GM10248 (cell line): ENCODE results near the gene SLC35G3.

Source experiments
- CTCF ChIA-PET: fragments of 300-600 bp; sonication (Branson Sonifier 250); formaldehyde crosslinking; extraction: SDS; loops from one replicate; lab custom pipeline; 2021; ENCODE audit warnings: antibody characterized with exemption; lab: Yijun Ruan, JAX
- POLR2A ChIA-PET: fragments of 350-650 bp; sonication (Branson Sonifier 250); formaldehyde crosslinking; extraction: SDS; loops from one replicate; lab custom pipeline; 2020; ENCODE audit warnings: antibody characterized with exemption; lab: Yijun Ruan, JAX
- DNase-seq: peaks from one replicate; pipeline ENCODE4 v3.0.0; 2012; ENCODE audit errors: extremely low spot score
- TF ChIP-seq, protein P1 (sequence below): IDR thresholded peaks from 2 replicates; pipeline ENCODE4 v1.5.1; 2012; ENCODE audit warnings: mild to moderate bottlenecking, low read depth; ENCODE audit errors: extremely low read depth, missing control alignments, control extremely low read depth

Gene SLC35G3

GRCh38 chr17:35227546-35227945 is 33.4 kb upstream of the SLC35G3 start:
- TF ChIP-seq, protein P1, sequence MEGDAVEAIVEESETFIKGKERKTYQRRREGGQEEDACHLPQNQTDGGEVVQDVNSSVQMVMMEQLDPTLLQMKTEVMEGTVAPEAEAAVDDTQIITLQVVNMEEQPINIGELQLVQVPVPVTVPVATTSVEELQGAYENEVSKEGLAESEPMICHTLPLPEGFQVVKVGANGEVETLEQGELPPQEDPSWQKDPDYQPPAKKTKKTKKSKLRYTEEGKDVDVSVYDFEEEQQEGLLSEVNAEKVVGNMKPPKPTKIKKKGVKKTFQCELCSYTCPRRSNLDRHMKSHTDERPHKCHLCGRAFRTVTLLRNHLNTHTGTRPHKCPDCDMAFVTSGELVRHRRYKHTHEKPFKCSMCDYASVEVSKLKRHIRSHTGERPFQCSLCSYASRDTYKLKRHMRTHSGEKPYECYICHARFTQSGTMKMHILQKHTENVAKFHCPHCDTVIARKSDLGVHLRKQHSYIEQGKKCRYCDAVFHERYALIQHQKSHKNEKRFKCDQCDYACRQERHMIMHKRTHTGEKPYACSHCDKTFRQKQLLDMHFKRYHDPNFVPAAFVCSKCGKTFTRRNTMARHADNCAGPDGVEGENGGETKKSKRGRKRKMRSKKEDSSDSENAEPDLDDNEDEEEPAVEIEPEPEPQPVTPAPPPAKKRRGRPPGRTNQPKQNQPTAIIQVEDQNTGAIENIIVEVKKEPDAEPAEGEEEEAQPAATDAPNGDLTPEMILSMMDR: no peak
- no peak for DNase-seq
- ChIA-PET POLR2A (no interaction called here), CTCF (interaction anchor here (1.9 to 2.3 kb wide), 2 partner anchors 10 to 13 kb away, joined by 5 to 8 read pairs; no protein-coding TSS in a partner anchor)

DNA sequence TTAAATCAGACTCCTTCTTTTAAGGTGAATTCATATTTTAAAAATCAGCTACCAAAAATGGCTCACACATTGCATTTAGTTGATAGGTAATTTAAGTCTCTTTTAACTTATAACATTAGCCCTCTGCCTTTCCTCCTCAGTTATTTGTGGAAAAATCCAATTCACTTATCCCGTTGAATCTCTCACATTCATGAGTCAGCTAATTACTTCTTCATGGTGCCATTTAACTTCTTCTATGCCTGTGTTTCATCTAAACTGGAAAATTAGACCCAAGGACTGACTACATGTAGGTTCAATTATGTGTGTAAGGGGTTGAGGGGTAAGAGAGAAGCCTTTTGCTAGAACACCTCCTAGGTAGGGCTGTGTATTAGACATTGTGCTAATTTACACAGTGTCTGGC is 30.2 kb upstream of the SLC35G3 start:
- CTCF ChIA-PET: no interaction called here
- no peak for DNase-seq
- POLR2A ChIA-PET: no interaction called here

GRCh38 chr17:35222452-35222851 is 28.3 kb upstream of the SLC35G3 start:
- ChIA-PET POLR2A (no interaction called here), CTCF (no interaction called here)

More for the DNA sequence above, 30.2 kb upstream of the SLC35G3 start:
- TF ChIP-seq, protein P1: no peak

DNA sequence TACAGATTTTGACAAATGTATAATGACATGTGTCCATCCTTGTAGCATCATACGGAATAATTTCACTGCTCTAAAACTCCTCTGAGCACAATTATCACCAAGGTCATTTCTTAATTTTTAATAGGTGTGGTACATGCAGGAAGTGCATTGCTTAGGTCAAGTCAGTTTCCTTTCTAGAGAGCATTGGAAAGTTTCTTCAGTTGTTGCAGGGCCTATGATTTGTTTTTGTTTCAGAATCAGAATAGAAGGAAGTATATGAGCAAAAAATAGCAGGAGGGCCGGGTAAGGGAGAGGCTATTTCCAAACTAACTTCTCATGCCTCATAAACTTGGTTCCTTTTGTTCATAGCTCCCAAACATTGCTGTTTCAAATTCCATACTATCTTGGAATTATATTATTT is 24.7 kb upstream of the SLC35G3 start:
- ChIA-PET CTCF (interaction anchor here (1.2 kb wide), 1 partner anchor 10 kb away, joined by 3 read pairs; no protein-coding TSS in a partner anchor), POLR2A (no interaction called here)
- TF ChIP-seq, protein P1: no peak

More at GRCh38 chr17:35222452-35222851, 28.3 kb upstream of the SLC35G3 start:
- TF ChIP-seq, protein P1: no peak
- no peak for DNase-seq

GRCh38 chr17:35217107-35217506 is 22.9 kb upstream of the SLC35G3 start:
- TF ChIP-seq, protein P1: no peak
- DNase-seq: no peak
- CTCF ChIA-PET: interaction anchor here (1.3 kb wide), 1 partner anchor 24 kb away, joined by 3 read pairs; no protein-coding TSS in a partner anchor
- POLR2A ChIA-PET: no interaction called here

More for the DNA sequence above, 24.7 kb upstream of the SLC35G3 start:
- peak; percentile 16 for DNase-seq

DNA sequence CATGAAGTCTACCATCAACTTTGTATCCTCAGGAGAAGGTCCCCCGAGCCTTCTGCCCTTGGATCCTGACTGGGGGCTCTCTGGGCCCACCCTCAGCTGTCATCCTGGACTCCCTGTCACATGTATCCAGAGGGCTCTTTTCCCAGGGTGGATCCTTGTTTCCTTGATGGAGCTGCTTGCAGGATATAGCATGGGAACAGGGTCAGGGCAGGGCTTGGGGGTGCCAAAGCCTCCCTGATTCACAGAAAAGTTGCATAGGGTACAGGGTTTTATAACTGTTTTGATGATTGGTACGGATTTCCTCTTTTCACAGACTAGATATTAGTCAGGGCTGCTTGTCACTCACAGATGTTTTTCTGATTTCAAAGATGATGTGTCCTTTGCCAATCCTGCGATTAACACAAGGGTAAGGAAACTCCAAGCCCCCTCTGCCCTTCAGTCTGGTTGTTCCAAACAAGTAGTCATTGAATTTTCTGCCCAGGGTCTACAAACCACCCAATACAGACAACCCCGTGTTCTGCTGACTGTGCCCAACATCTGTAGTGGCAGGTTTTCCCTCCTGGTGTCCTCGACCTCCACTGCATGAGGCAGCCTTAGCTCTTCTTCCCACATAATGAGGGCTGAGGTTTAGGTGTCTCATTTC is 20.6 kb upstream of the SLC35G3 start:
- DNase-seq: peak; percentile 11
- TF ChIP-seq, protein P1: no peak
- ChIA-PET CTCF (interaction anchor here (2.8 kb wide), 1 partner anchor 14 kb away, joined by 8 read pairs; no protein-coding TSS in a partner anchor), POLR2A (no interaction called here)
